Measurements from ENCODE around the gene CAMSAP2.

DNA sequence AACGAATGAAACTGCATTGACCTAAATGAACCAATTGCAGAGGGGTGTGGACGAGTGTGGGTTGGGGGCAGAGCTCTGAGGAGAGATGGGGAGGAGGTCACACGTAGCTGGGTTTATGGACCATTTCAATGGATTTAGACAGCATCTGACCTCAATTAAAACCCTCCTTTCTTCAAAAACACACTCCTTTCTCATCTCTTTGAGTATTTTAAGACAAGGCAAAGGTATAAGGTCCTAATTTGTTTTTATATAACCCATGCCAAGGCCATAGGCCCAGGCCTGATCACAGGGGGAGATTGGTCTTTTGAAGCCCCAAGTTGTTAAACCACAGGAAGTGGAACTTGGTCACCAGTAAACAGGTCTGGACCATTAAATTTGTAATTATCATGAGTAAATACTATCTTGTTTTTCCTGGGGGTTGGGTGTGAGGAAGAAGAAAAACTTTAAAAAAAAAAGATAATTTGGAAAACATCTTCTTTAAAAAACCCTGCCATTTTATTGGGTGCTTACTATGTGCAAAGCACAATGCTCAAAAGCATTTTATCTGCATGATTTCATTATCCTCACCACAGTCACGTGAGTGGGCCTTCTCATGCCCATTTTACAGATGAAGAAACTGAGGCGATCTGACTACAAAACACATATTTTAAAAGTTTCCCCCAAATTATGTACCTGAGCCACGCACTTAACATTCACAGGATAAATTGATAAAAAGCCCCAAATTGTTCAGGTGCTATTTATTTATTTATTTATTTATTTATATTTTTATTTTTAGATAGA lies 147.1 kb downstream of the CAMSAP2 start:
- TF ChIP-seq CTCF (IDR thresholded peaks at IDR 0.05) (no peak), POLR2AphosphoS5 (IDR thresholded peaks at IDR 0.05; ENCODE audit: low read depth, low read length) (no peak), USF2 (IDR thresholded peaks at IDR 0.05; ENCODE audit: borderline replicate concordance, low read depth, low read length) (no peak), EP300 (IDR thresholded peaks at IDR 0.05; ENCODE audit: borderline replicate concordance in 1 of 2, low read depth in 1 of 2, low read length in 1 of 2) (no peak), TCF12 (IDR thresholded peaks at IDR 0.05) (no peak), YY1 (IDR thresholded peaks at IDR 0.05; ENCODE audit: low read depth) (no peak), SIN3A (IDR thresholded peaks at IDR 0.05; ENCODE audit: borderline replicate concordance, low read depth, low read length) (no peak), EZH2phosphoT487 (IDR thresholded peaks at IDR 0.05; ENCODE audit: borderline replicate concordance, low read depth) (no peak)
- TF ChIP-seq, protein P1, sequence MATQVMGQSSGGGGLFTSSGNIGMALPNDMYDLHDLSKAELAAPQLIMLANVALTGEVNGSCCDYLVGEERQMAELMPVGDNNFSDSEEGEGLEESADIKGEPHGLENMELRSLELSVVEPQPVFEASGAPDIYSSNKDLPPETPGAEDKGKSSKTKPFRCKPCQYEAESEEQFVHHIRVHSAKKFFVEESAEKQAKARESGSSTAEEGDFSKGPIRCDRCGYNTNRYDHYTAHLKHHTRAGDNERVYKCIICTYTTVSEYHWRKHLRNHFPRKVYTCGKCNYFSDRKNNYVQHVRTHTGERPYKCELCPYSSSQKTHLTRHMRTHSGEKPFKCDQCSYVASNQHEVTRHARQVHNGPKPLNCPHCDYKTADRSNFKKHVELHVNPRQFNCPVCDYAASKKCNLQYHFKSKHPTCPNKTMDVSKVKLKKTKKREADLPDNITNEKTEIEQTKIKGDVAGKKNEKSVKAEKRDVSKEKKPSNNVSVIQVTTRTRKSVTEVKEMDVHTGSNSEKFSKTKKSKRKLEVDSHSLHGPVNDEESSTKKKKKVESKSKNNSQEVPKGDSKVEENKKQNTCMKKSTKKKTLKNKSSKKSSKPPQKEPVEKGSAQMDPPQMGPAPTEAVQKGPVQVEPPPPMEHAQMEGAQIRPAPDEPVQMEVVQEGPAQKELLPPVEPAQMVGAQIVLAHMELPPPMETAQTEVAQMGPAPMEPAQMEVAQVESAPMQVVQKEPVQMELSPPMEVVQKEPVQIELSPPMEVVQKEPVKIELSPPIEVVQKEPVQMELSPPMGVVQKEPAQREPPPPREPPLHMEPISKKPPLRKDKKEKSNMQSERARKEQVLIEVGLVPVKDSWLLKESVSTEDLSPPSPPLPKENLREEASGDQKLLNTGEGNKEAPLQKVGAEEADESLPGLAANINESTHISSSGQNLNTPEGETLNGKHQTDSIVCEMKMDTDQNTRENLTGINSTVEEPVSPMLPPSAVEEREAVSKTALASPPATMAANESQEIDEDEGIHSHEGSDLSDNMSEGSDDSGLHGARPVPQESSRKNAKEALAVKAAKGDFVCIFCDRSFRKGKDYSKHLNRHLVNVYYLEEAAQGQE (IDR thresholded peaks at IDR 0.05; ENCODE audit: low read depth, low read length), result no peak
